ENCODE data around the gene DNASE2.

DNA sequence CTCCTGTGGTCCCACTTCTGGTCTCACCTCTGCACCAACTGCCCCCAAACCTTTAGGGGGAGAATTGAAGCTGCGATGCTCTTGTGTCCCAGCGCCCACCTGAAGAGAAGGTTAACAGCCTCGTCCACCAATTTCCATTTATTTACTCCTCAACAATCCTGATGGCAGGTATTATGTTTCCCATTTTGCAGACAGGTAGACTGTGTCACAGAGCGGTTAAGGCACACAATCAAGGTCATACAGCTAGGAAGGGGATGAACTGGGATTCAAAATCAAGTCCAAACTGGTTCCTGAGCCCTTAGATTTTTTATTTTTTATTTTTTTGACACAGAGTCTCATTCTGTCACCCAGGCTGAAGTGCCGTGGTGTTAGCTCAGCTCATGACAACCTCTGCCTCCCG, 6.2 kb downstream of the DNASE2 start:
- TF ChIP-seq EP300 (IDR thresholded peaks at IDR 0.05; ENCODE audit: low read depth) = no peak
- no peak for TF ChIP-seq CTCF (IDR thresholded peaks at IDR 0.05)

Data from transverse colon (tissue), 3 donors.